Measurements from ENCODE around the gene PCSK4.
"Not testable (repeated sequence)": the region's sequence is repeated elsewhere in the genome, so short reads cannot be mapped to it uniquely, and the experiment has no call there.

The PCSK4 gene

DNA sequence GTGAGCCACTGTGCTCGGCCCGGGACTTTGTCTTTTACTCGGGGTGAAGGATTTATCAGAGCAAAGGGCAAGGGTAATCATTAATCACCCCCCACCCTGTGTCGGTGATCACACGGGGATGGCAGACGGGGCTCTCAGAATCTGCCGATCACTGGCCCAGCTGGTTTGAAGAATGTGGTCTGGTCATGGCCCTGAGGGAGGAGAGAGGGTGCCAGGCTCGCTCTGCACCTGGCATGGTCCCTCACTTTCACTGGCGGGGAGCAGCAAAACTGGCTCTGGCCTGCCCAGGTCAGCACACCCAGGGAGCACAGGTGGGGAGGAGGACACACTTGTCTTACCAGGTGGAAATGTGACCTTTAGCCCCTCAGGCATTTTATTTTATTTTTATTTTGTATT lies 11.0 kb upstream of the PCSK4 start:
- ChIA-PET POLR2A (no interaction called here), CTCF (interaction anchor here (0.6 kb wide), 1 partner anchor 638 kb away, joined by 3 read pairs; no protein-coding TSS in a partner anchor)
- TF ChIP-seq HDGF (IDR thresholded peaks at IDR 0.05; ENCODE audit: borderline replicate concordance), result no peak
- TF ChIP-seq ELF4 (IDR thresholded peaks at IDR 0.05), result no peak
- no peak for TF ChIP-seq PKNOX1 (IDR thresholded peaks at IDR 0.05)
- no peak for TF ChIP-seq TARDBP (IDR thresholded peaks at IDR 0.05)
- TF ChIP-seq ARNT (IDR thresholded peaks at IDR 0.05), result no peak
- no peak for DNase-seq (ENCODE audit: extremely low spot score)

DNA sequence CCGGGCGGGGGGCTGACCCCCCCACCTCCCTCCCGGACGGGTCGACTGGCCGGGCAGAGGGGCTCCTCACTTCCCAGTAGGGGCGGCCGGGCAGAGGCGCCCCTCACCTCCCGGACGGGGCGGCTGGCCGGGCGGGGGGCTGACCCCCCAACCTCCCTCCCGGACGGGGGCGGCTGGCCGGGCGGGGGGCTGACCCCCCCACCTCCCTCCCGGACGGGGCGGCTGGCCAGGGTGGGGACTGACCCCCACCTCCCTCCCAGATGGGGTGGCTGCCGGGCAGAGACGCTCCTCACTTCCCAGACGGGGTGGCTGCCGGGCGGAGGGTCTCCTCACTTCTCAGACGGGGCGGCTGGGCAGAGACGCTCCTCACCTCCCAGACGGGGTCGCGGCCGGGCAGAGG lies 9.1 kb upstream of the PCSK4 start:
- DNase-seq (ENCODE audit: extremely low spot score); CTCF ChIA-PET; POLR2A ChIA-PET: not testable (repeated sequence)

- CTCF ChIA-PET, result no interaction called here
These were observed 7.6 kb upstream of the PCSK4 start for GRCh38 chr19:1497578-1498235.

GRCh38 chr19:1496714-1497577 lies 6.8 kb upstream of the PCSK4 start:
- ChIA-PET POLR2A (no interaction called here), CTCF (no interaction called here)
- no peak for TF ChIP-seq L3MBTL2 (conservative IDR thresholded peaks at IDR 0.05)
- TF ChIP-seq NFRKB (IDR thresholded peaks at IDR 0.05), result no peak
- no peak for TF ChIP-seq LEF1 (IDR thresholded peaks at IDR 0.05; ENCODE audit: borderline replicate concordance)
- TF ChIP-seq CTBP1 (IDR thresholded peaks at IDR 0.05; ENCODE audit: borderline replicate concordance), result no peak
- no peak for TF ChIP-seq SP1 (IDR thresholded peaks at IDR 0.05)
- TF ChIP-seq ZNF384 (IDR thresholded peaks at IDR 0.05), result no peak
- no peak for TF ChIP-seq SUZ12 (IDR thresholded peaks at IDR 0.05)
- no peak for TF ChIP-seq FOXM1 (IDR thresholded peaks at IDR 0.05; ENCODE audit: borderline replicate concordance)
- no peak for TF ChIP-seq FOXK2 (IDR thresholded peaks at IDR 0.05)
- TF ChIP-seq BHLHE40 (IDR thresholded peaks at IDR 0.05; ENCODE audit: borderline replicate concordance), result no peak
- no peak for TF ChIP-seq ELF4 (IDR thresholded peaks at IDR 0.05)
- no peak for TF ChIP-seq TARDBP (IDR thresholded peaks at IDR 0.05)
- no peak for TF ChIP-seq FOXA1 (IDR thresholded peaks at IDR 0.05)
- no peak for TF ChIP-seq HDGF (IDR thresholded peaks at IDR 0.05; ENCODE audit: borderline replicate concordance)
- TF ChIP-seq PKNOX1 (IDR thresholded peaks at IDR 0.05), result no peak
- no peak for TF ChIP-seq ARNT (IDR thresholded peaks at IDR 0.05)
- no peak for DNase-seq (ENCODE audit: extremely low spot score)

More at GRCh38 chr19:1497578-1498235, 7.6 kb upstream of the PCSK4 start:
- POLR2A ChIA-PET, result no interaction called here
- DNase-seq (ENCODE audit: extremely low spot score), result no peak
- TF ChIP-seq FOXM1 (IDR thresholded peaks at IDR 0.05; ENCODE audit: borderline replicate concordance), result no peak
- TF ChIP-seq SP1 (IDR thresholded peaks at IDR 0.05), result no peak
- TF ChIP-seq CTBP1 (IDR thresholded peaks at IDR 0.05; ENCODE audit: borderline replicate concordance), result no peak
- TF ChIP-seq PKNOX1 (IDR thresholded peaks at IDR 0.05), result no peak
- no peak for TF ChIP-seq ZNF384 (IDR thresholded peaks at IDR 0.05)
- no peak for TF ChIP-seq NFRKB (IDR thresholded peaks at IDR 0.05)
- no peak for TF ChIP-seq ELF4 (IDR thresholded peaks at IDR 0.05)

GRCh38 chr19:1495799-1496713 lies 5.9 kb upstream of the PCSK4 start:
- ChIA-PET POLR2A (no interaction called here), CTCF (no interaction called here)
- no peak for TF ChIP-seq FOXA1 (IDR thresholded peaks at IDR 0.05)
- no peak for TF ChIP-seq LEF1 (IDR thresholded peaks at IDR 0.05; ENCODE audit: borderline replicate concordance)
- no peak for TF ChIP-seq ZNF384 (IDR thresholded peaks at IDR 0.05)
- TF ChIP-seq FOXK2 (IDR thresholded peaks at IDR 0.05), result no peak
- TF ChIP-seq TARDBP (IDR thresholded peaks at IDR 0.05), result no peak
- no peak for DNase-seq (ENCODE audit: extremely low spot score)

- DNase-seq (ENCODE audit: extremely low spot score), result no peak
- CTCF ChIA-PET, result no interaction called here
- POLR2A ChIA-PET, result no interaction called here
- no peak for TF ChIP-seq FOXA1 (IDR thresholded peaks at IDR 0.05)
- TF ChIP-seq PKNOX1 (IDR thresholded peaks at IDR 0.05), result no peak
- TF ChIP-seq BHLHE40 (IDR thresholded peaks at IDR 0.05; ENCODE audit: borderline replicate concordance), result no peak
- no peak for TF ChIP-seq ARNT (IDR thresholded peaks at IDR 0.05)
These were observed 5.1 kb upstream of the PCSK4 start for GRCh38 chr19:1495051-1495798.
